GM23248 (cell line): Measurements from ENCODE around the gene ALPK1. TPM values are rescaled to one million over a fixed set of nuclear protein-coding genes. Genes with fewer than 3 reads are reported as not detected.

ENCODE experiments used
- DNase-seq: peaks from one replicate; pipeline ENCODE4 v3.0.0-alpha.2; 2015
- H2AFZ ChIP-seq: fragments of 200-600 bp; sonication (generic); 2 replicates; pipeline ENCODE4 v1.6.1; 2016; ENCODE audit warnings: antibody characterized with exemption
- H3F3A ChIP-seq: fragments of 200-600 bp; sonication (generic); 2 replicates; pipeline ENCODE4 v1.6.1; 2016; ENCODE audit warnings: mild to moderate bottlenecking, antibody characterized with exemption, mixed run types; ENCODE audit not compliant: insufficient read depth
- H3K27ac ChIP-seq: fragments of 200-600 bp; sonication (generic); 2 replicates; pipeline ENCODE4 v1.5.1; 2016; ENCODE audit warnings: mild to moderate bottlenecking
- H3K27me3 ChIP-seq: fragments of 200-600 bp; sonication (generic); replicated peaks from 2 replicates; pipeline ENCODE4 v1.6.1; 2016; ENCODE audit warnings: mild to moderate bottlenecking; ENCODE audit not compliant: insufficient read depth
- H3K36me3 ChIP-seq: fragments of 200-600 bp; sonication (generic); 2 replicates; pipeline ENCODE4 v1.6.1; 2016; ENCODE audit warnings: low read depth, mild to moderate bottlenecking
- H3K4me1 ChIP-seq: fragments of 200-600 bp; sonication (generic); 2 replicates; pipeline ENCODE4 v1.6.1; 2016; ENCODE audit warnings: mild to moderate bottlenecking; ENCODE audit not compliant: insufficient read depth
- H3K4me2 ChIP-seq: fragments of 200-600 bp; sonication (generic); one replicate; pipeline ENCODE4 v1.6.1; 2016; ENCODE audit warnings: mild to moderate bottlenecking; ENCODE audit not compliant: unreplicated experiment
- H3K4me3 ChIP-seq: fragments of 200-600 bp; sonication (generic); 2 replicates; pipeline ENCODE4 v1.5.1; 2016; ENCODE audit warnings: mild to moderate bottlenecking
- H3K79me2 ChIP-seq: fragments of 200-600 bp; sonication (generic); 2 replicates; pipeline ENCODE4 v1.6.1; 2016; ENCODE audit warnings: mild to moderate bottlenecking; ENCODE audit not compliant: insufficient read depth
- H3K9ac ChIP-seq: fragments of 200-600 bp; sonication (generic); 2 replicates; pipeline ENCODE4 v1.6.1; 2016; ENCODE audit warnings: mild to moderate bottlenecking
- H3K9me2 ChIP-seq: fragments of 200-600 bp; sonication (generic); 2 replicates; pipeline ENCODE4 v1.6.1; 2016; ENCODE audit warnings: mixed run types, mild to moderate bottlenecking, moderate library complexity; ENCODE audit not compliant: insufficient read depth
- H3K9me3 ChIP-seq: fragments of 200-600 bp; sonication (generic); one replicate; pipeline ENCODE4 v1.6.1; 2017; ENCODE audit warnings: low read depth
- H4K20me1 ChIP-seq: fragments of 200-600 bp; sonication (generic); 2 replicates; pipeline ENCODE4 v1.6.0; 2016; ENCODE audit not compliant: insufficient read depth
- EZH2 ChIP-seq: fragments of 200-600 bp; sonication (generic); IDR thresholded peaks from 2 replicates; pipeline ENCODE4 v1.6.1; 2018; ENCODE audit warnings: antibody characterized with exemption, mild to moderate bottlenecking; ENCODE audit not compliant: insufficient read depth, poor library complexity, severe bottlenecking
- EZH2phosphoT487 ChIP-seq: fragments of 200-600 bp; sonication (generic); IDR thresholded peaks from 2 replicates; pipeline ENCODE4 v1.6.1; 2018; ENCODE audit warnings: antibody characterized with exemption, moderate library complexity, mild to moderate bottlenecking, low read depth; ENCODE audit not compliant: insufficient read depth
- WGBS, 2 experiments: methylation state at CpG; one replicate each; pipeline ENCODE4 v1.1.6; 2015 to 2017; ENCODE audit warnings: low lambda C conversion rate in 2 of 2, low coverage in 1 of 2; ENCODE audit errors: missing lambda C conversion rate in 2 of 2; 5-methylcytosine and 5-hydroxymethylcytosine counted together
- in situ Hi-C: fragments of 300-500 bp; cut with MboI; formaldehyde crosslinking; loops from 2 replicates; pipeline ENCODE4 v1.15.0; 2020
- polyA plus RNA-seq: library from polyadenylated mRNA; unstranded; fragments of >200 nt; fragmentation: Nextera tagmentation; extraction: Ambion mirVana; gene quantifications from 2 replicates; pipeline ENCODE4 v1.2.1, GENCODE V29; 2016
- total RNA-seq: library from RNA; depleted of rRNA; stranded (reverse); fragments of >200 nt; shearing (Covaris generic); gene quantifications from 2 replicates; pipeline ENCODE4 v1.2.3, GENCODE V29; 2014

The ALPK1 gene
- total and polyA plus RNA-seq, 2 experiments from 2014 or later = 7.3 to 7.9 TPM

GRCh38 chr4:112449708-112450107 lies 152.5 kb downstream of the ALPK1 start:
- Histone ChIP-seq H3K9me2 (no peaks in the 10 kb centered on the region), H2AFZ (no peak overlapping the region), H3F3A (no peaks in the 10 kb centered on the region), H4K20me1 (no peaks in the 10 kb centered on the region), H3K4me3 (no peak overlapping the region), H3K9ac (no peak overlapping the region), H3K36me3 (no peaks in the 10 kb centered on the region), H3K4me1 (no peaks in the 10 kb centered on the region), H3K27me3 (no peaks in the 10 kb centered on the region), H3K4me2 (no peak overlapping the region), H3K9me3 (no peaks in the 10 kb centered on the region), H3K27ac (no peak overlapping the region), H3K79me2 (no peaks in the 10 kb centered on the region)
- DNase-seq = no peak
- in situ Hi-C loops = no loop called here
- no peak for TF ChIP-seq EZH2
- no peak for TF ChIP-seq EZH2phosphoT487
- WGBS, 2 experiments = 90 to 98% methylated on average over 3 of the region's 3 CpGs

- H3K27me3 ChIP-seq = no peaks in the 10 kb centered on the region
- H3K27ac ChIP-seq = no peak overlapping the region
- H3K4me2 ChIP-seq = no peak overlapping the region
- TF ChIP-seq EZH2 = no peak
- no peaks in the 10 kb centered on the region for H3K9me2 ChIP-seq
- no peaks in the 10 kb centered on the region for H4K20me1 ChIP-seq
- H3K9ac ChIP-seq = no peak overlapping the region
- no peak overlapping the region for H2AFZ ChIP-seq
- WGBS, 2 experiments = 79 to 80% methylated on average over 4 of the region's 4 CpGs
- no peaks in the 10 kb centered on the region for H3K79me2 ChIP-seq
- no peaks in the 10 kb centered on the region for H3K4me1 ChIP-seq
- no peaks in the 10 kb centered on the region for H3K9me3 ChIP-seq
- in situ Hi-C loops = no loop called here
- no peak overlapping the region for H3K4me3 ChIP-seq
- DNase-seq = no peak
- H3F3A ChIP-seq = no peaks in the 10 kb centered on the region
- no peaks in the 10 kb centered on the region for H3K36me3 ChIP-seq
Measured at GRCh38 chr4:112451104-112451503, 153.9 kb downstream of the ALPK1 start.

- Histone ChIP-seq H3K4me1 (no peaks in the 10 kb centered on the region), H3K9me3 (no peaks in the 10 kb centered on the region), H2AFZ (no peak overlapping the region), H3K9me2 (no peaks in the 10 kb centered on the region), H3K27me3 (no peaks in the 10 kb centered on the region), H4K20me1 (no peaks in the 10 kb centered on the region), H3F3A (no peaks in the 10 kb centered on the region), H3K9ac (no peak overlapping the region), H3K4me3 (no peak overlapping the region), H3K27ac (no peak overlapping the region), H3K36me3 (no peaks in the 10 kb centered on the region), H3K4me2 (no peak overlapping the region), H3K79me2 (no peaks in the 10 kb centered on the region)
- WGBS, 2 experiments = 70 to 74% methylated on average over 4 of the region's 4 CpGs
- no peak for DNase-seq
- TF ChIP-seq EZH2 (no peak), EZH2phosphoT487 (no peak)
- in situ Hi-C loops = no loop called here
Measured at GRCh38 chr4:112451831-112452230, 154.7 kb downstream of the ALPK1 start.

GRCh38 chr4:112453321-112453720 lies 156.2 kb downstream of the ALPK1 start:
- no peak overlapping the region for H3K4me2 ChIP-seq
- no peaks in the 10 kb centered on the region; the same call in 1 of the 2 replicates for H3K27me3 ChIP-seq
- H2AFZ ChIP-seq = no peak overlapping the region
- no peaks in the 10 kb centered on the region for H3K36me3 ChIP-seq
- no peaks in the 10 kb centered on the region for H3K4me1 ChIP-seq
- TF ChIP-seq EZH2phosphoT487 = no peak
- TF ChIP-seq EZH2 = no peak
- H3K27ac ChIP-seq = no peak overlapping the region
- DNase-seq = no peak
- H3K9me2 ChIP-seq = no peaks in the 10 kb centered on the region
- in situ Hi-C loops = no loop called here
- no peaks in the 10 kb centered on the region for H3K9me3 ChIP-seq
- no peaks in the 10 kb centered on the region for H4K20me1 ChIP-seq
- H3K79me2 ChIP-seq = no peaks in the 10 kb centered on the region
- H3K4me3 ChIP-seq = no peak overlapping the region
- 45 to 48% methylated on average over 2 of the region's 2 CpGs for WGBS, 2 experiments
- H3K9ac ChIP-seq = no peak overlapping the region
- H3F3A ChIP-seq = no peaks in the 10 kb centered on the region

- no peaks in the 10 kb centered on the region for H3K79me2 ChIP-seq
- H3K9ac ChIP-seq = no peak overlapping the region
- H3F3A ChIP-seq = no peaks in the 10 kb centered on the region
- no peaks in the 10 kb centered on the region for H3K9me3 ChIP-seq
- H3K36me3 ChIP-seq = no peaks in the 10 kb centered on the region
- H3K4me1 ChIP-seq = no peaks in the 10 kb centered on the region
- in situ Hi-C loops = no loop called here
- TF ChIP-seq EZH2 = no peak
- no peak for TF ChIP-seq EZH2phosphoT487
- no peak overlapping the region for H3K4me2 ChIP-seq
- no peak for DNase-seq
- H3K4me3 ChIP-seq = no peak overlapping the region
- 0 out of 2 replicates have a peak, but pooled peaks cover 3% of the 10 kb centered on the region for H3K27me3 ChIP-seq
- H3K27ac ChIP-seq = no peak overlapping the region
- H2AFZ ChIP-seq = no peak overlapping the region
- H3K9me2 ChIP-seq = no peaks in the 10 kb centered on the region
- H4K20me1 ChIP-seq = no peaks in the 10 kb centered on the region
Measured at GRCh38 chr4:112472318-112472717, 175.1 kb downstream of the ALPK1 start.
